SU-DHL-6 (cell line): ENCODE data around the gene MDK.

Experiments
- EZH2phosphoT487 ChIP-seq: fragments of 200-600 bp; sonication (generic), shearing (Covaris generic); conservative IDR thresholded peaks from 2 replicates; pipeline ENCODE4 v1.6.1; 2018; ENCODE audit warnings: mild to moderate bottlenecking, antibody characterized with exemption, low read length, moderate library complexity, mixed read lengths
- TF ChIP-seq, protein P1 (sequence below): fragments of 200-600 bp; sonication (generic); IDR thresholded peaks from one replicate; pipeline ENCODE4 v1.5.1; 2017; ENCODE audit warnings: antibody characterized with exemption, mild to moderate bottlenecking, low read length, moderate library complexity; ENCODE audit not compliant: insufficient read depth, poor library complexity, severe bottlenecking

DNA sequence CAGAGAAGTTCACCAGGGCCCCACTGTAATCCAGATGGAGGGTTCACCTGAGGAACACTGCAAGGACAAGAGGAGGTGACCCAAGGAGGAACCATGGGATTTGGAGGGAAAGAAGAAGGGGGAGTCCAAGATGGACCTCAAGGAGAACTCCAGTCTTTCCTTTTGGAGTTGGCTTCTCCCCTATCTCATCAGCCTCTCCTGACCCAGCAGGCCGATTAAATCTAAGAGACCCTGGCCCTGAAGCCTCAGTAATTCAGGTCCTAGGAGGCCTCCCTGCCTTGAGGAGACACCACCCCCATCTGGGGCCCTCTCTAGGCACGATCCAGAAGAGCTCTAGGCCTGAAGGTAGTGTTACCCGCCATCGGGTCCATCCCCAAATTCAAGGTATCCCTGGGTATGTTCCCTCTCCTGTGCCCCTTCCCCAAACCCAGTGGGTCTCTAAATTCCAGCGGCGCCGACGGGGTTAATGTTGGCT lies 49.3 kb upstream of the MDK start:
- TF ChIP-seq, protein P1, sequence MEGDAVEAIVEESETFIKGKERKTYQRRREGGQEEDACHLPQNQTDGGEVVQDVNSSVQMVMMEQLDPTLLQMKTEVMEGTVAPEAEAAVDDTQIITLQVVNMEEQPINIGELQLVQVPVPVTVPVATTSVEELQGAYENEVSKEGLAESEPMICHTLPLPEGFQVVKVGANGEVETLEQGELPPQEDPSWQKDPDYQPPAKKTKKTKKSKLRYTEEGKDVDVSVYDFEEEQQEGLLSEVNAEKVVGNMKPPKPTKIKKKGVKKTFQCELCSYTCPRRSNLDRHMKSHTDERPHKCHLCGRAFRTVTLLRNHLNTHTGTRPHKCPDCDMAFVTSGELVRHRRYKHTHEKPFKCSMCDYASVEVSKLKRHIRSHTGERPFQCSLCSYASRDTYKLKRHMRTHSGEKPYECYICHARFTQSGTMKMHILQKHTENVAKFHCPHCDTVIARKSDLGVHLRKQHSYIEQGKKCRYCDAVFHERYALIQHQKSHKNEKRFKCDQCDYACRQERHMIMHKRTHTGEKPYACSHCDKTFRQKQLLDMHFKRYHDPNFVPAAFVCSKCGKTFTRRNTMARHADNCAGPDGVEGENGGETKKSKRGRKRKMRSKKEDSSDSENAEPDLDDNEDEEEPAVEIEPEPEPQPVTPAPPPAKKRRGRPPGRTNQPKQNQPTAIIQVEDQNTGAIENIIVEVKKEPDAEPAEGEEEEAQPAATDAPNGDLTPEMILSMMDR: no peak
- no peak for TF ChIP-seq EZH2phosphoT487
